ENCODE measurements around the gene RPL38. TPM values are rescaled to one million over a fixed set of nuclear protein-coding genes. Genes with fewer than 3 reads are reported as not detected.

The RPL38 gene
- total and polyA plus RNA-seq, 2 donors (not counting 1 experiment from before 2014, with no cell fraction given), result 722 to 1,550 TPM

GRCh38 chr17:74165797-74166365 is 37.6 kb upstream of the RPL38 start:
- no peak overlapping the region for H3K27ac ChIP-seq (ENCODE audit: low read length in 2 of 2)
- H2AFZ ChIP-seq (ENCODE audit: insufficient read depth, low read depth, low read length, poor library complexity, severe bottlenecking), result no peak overlapping the region
- Mint-ChIP-seq H3K9me3 (ENCODE audit: insufficient read depth) (no peaks in the 10 kb centered on the region), H3K4me3 (no peak overlapping the region), H3K27ac (no peak overlapping the region), H3K4me1 (peaks cover 4% of the 10 kb centered on the region), H3K27me3 (peaks cover 33% of the 10 kb centered on the region)
- H3K9ac ChIP-seq (ENCODE audit: low read length), result no peak overlapping the region
- H3K4me1 ChIP-seq (ENCODE audit: control insufficient read depth in 2 of 2, insufficient read depth in 2 of 2, low read length in 2 of 2), result no peaks in the 10 kb centered on the region
- TF ChIP-seq CTCF (IDR thresholded peaks at IDR 0.05) (no peak), EZH2 (IDR thresholded peaks at IDR 0.05; ENCODE audit: borderline replicate concordance, insufficient read depth, low read depth, low read length, poor library complexity, severe bottlenecking) (no peak)
- ChIA-PET POLR2A (no interaction called here), CTCF (no interaction called here)
- ATAC-seq (ENCODE audit: low read depth) (no peak), DNase-seq (no peak)
- H3K27me3 ChIP-seq (replicated peaks in 1 of 4; ENCODE audit: control extremely low read depth in 1 of 4, control insufficient read depth in 3 of 4, insufficient read depth in 4 of 4, low read length in 3 of 4), result peaks cover 0 to 11% (median 9%) of the 10 kb centered on the region in 4 experiments
- H3K9me3 ChIP-seq (ENCODE audit: control extremely low read depth in 1 of 3, control insufficient read depth in 2 of 3, insufficient read depth in 1 of 3, low read length in 2 of 3), result no peaks in the 10 kb centered on the region
- H3K4me3 ChIP-seq (ENCODE audit: control extremely low read depth in 1 of 5, extremely low read depth in 1 of 5, insufficient read depth in 1 of 5, low read depth in 2 of 5, low read length in 4 of 5), result no peak overlapping the region
- no peak overlapping the region for H3K4me2 ChIP-seq (replicated peaks; ENCODE audit: low read depth, low read length, poor library complexity, severe bottlenecking)
- H3K79me2 ChIP-seq (ENCODE audit: control insufficient read depth, insufficient read depth, low read length), result no peaks in the 10 kb centered on the region
- H4K20me1 ChIP-seq (ENCODE audit: control insufficient read depth, insufficient read depth, low read length, poor library complexity, severe bottlenecking), result no peaks in the 10 kb centered on the region
- 83% methylated on average over 5 of the region's 8 CpGs for WGBS (ENCODE audit: insufficient coverage)
- no peaks in the 10 kb centered on the region for H3K36me3 ChIP-seq (replicated peaks in 1 of 2; ENCODE audit: control extremely low read depth in 1 of 2, control insufficient read depth in 1 of 2, extremely low read depth in 1 of 2, insufficient read depth in 2 of 2, low read length in 1 of 2)
- intact Hi-C loops (cut with micrococcal nuclease), result no loop called here

GRCh38 chr17:74170924-74171323 is 32.6 kb upstream of the RPL38 start:
- Histone ChIP-seq H3K9me3 (ENCODE audit: control extremely low read depth in 1 of 3, control insufficient read depth in 2 of 3, insufficient read depth in 1 of 3, low read length in 2 of 3) (peaks cover 0 to 9% (median 0%) of the 10 kb centered on the region in 3 donors), H3K27ac (ENCODE audit: low read length in 2 of 2) (no peak overlapping the region), H3K4me3 (ENCODE audit: control extremely low read depth in 1 of 5, extremely low read depth in 1 of 5, insufficient read depth in 1 of 5, low read depth in 2 of 5, low read length in 4 of 5) (no peak overlapping the region), H3K9ac (ENCODE audit: low read length) (no peak overlapping the region), H3K79me2 (ENCODE audit: control insufficient read depth, insufficient read depth, low read length) (no peaks in the 10 kb centered on the region), H2AFZ (ENCODE audit: insufficient read depth, low read depth, low read length, poor library complexity, severe bottlenecking) (no peak overlapping the region), H3K4me1 (ENCODE audit: control insufficient read depth in 2 of 2, insufficient read depth in 2 of 2, low read length in 2 of 2) (no peaks in the 10 kb centered on the region), H3K36me3 (replicated peaks in 1 of 2; ENCODE audit: control extremely low read depth in 1 of 2, control insufficient read depth in 1 of 2, extremely low read depth in 1 of 2, insufficient read depth in 2 of 2, low read length in 1 of 2) (no peaks in the 10 kb centered on the region), H4K20me1 (ENCODE audit: control insufficient read depth, insufficient read depth, low read length, poor library complexity, severe bottlenecking) (no peaks in the 10 kb centered on the region), H3K4me2 (replicated peaks; ENCODE audit: low read depth, low read length, poor library complexity, severe bottlenecking) (no peak overlapping the region), H3K27me3 (replicated peaks in 1 of 4; ENCODE audit: control extremely low read depth in 1 of 4, control insufficient read depth in 3 of 4, insufficient read depth in 4 of 4, low read length in 3 of 4) (peaks cover 0 to 11% (median 7%) of the 10 kb centered on the region in 4 experiments)
- TF ChIP-seq EZH2 (IDR thresholded peaks at IDR 0.05; ENCODE audit: borderline replicate concordance, insufficient read depth, low read depth, low read length, poor library complexity, severe bottlenecking) (no peak), CTCF (IDR thresholded peaks at IDR 0.05) (no peak)
- Mint-ChIP-seq H3K27ac (no peak overlapping the region), H3K4me1 (peaks cover 1% of the 10 kb centered on the region), H3K4me3 (no peak overlapping the region), H3K9me3 (ENCODE audit: insufficient read depth) (no peaks in the 10 kb centered on the region), H3K27me3 (peaks cover 45% of the 10 kb centered on the region)
- DNase-seq, result no peak
- ChIA-PET CTCF (no interaction called here), POLR2A (no interaction called here)
- intact Hi-C loops (cut with micrococcal nuclease), result no loop called here
- WGBS (ENCODE audit: insufficient coverage), result no CpG with 5 or more reads among the region's 1 CpG
- ATAC-seq (ENCODE audit: low read depth), result no peak
